ENCODE results near the gene RAP2A.

Gene RAP2A

GRCh38 chr13:97448503-97449251 is 14.7 kb downstream of the RAP2A start:
- peak; percentile 69 for DNase-seq

GRCh38 chr13:97454699-97455098 is 20.7 kb downstream of the RAP2A start:
- DNase-seq = no peak

GRCh38 chr13:97456047-97456446 is 22.1 kb downstream of the RAP2A start:
- DNase-seq = no peak

GRCh38 chr13:97459215-97459777 is 25.3 kb downstream of the RAP2A start:
- DNase-seq = no peak

- DNase-seq = no peak
These were observed 26.2 kb downstream of the RAP2A start for GRCh38 chr13:97460004-97460775.

GRCh38 chr13:97460853-97461252 is 26.9 kb downstream of the RAP2A start:
- DNase-seq = no peak

GRCh38 chr13:97464561-97464960 is 30.6 kb downstream of the RAP2A start:
- no peak for DNase-seq

GRCh38 chr13:97466722-97467121 is 32.8 kb downstream of the RAP2A start:
- no peak for DNase-seq

- no peak for DNase-seq
These were observed 34.4 kb downstream of the RAP2A start for GRCh38 chr13:97468331-97468730.

- no peak for DNase-seq
These were observed 37.7 kb downstream of the RAP2A start for GRCh38 chr13:97471711-97472110.

- no peak for DNase-seq
These were observed 40.5 kb downstream of the RAP2A start for GRCh38 chr13:97474349-97474980.

- no peak for DNase-seq
These were observed 41.0 kb downstream of the RAP2A start for GRCh38 chr13:97475011-97475410.

- no peak for DNase-seq
These were observed 43.9 kb downstream of the RAP2A start for GRCh38 chr13:97477844-97478243.

- DNase-seq = no peak
These were observed 44.3 kb downstream of the RAP2A start for GRCh38 chr13:97478247-97478646.

- DNase-seq = no peak
These were observed 49.5 kb downstream of the RAP2A start for GRCh38 chr13:97483465-97483864.

GRCh38 chr13:97484301-97484700 is 50.3 kb downstream of the RAP2A start:
- DNase-seq = no peak

- no peak for DNase-seq
These were observed 51.4 kb downstream of the RAP2A start for GRCh38 chr13:97485320-97485719.

- DNase-seq = no peak
These were observed 56.8 kb downstream of the RAP2A start for GRCh38 chr13:97490702-97491307.

- DNase-seq = no peak
These were observed 57.5 kb downstream of the RAP2A start for GRCh38 chr13:97491452-97491851.

- DNase-seq = no peak
These were observed 58.3 kb downstream of the RAP2A start for GRCh38 chr13:97492257-97492656.

- DNase-seq = no peak
These were observed 58.9 kb downstream of the RAP2A start for GRCh38 chr13:97492684-97493371.

GRCh38 chr13:97493456-97493855 is 59.5 kb downstream of the RAP2A start:
- no peak for DNase-seq

GRCh38 chr13:97495678-97496077 is 61.7 kb downstream of the RAP2A start:
- no peak for DNase-seq
